Stimulated activated CD8-positive, alpha-beta memory T cell treated with anti-CD3 and anti-CD28 coated beads, Interleukin-15, amount 100 ng/mL, for 4 hours (primary cell): Measurements from ENCODE around the gene PIK3CG.
"Not testable (repeated sequence)": the region's sequence is repeated elsewhere in the genome, so short reads cannot be mapped to it uniquely, and the experiment has no call there.

Experiments
- DNase-seq, 2 donors: peaks; one replicate each; pipeline ENCODE4 v3.0.0-alpha.2; 2020; ENCODE audit warnings: low read depth in 2 of 2

Gene PIK3CG

DNA sequence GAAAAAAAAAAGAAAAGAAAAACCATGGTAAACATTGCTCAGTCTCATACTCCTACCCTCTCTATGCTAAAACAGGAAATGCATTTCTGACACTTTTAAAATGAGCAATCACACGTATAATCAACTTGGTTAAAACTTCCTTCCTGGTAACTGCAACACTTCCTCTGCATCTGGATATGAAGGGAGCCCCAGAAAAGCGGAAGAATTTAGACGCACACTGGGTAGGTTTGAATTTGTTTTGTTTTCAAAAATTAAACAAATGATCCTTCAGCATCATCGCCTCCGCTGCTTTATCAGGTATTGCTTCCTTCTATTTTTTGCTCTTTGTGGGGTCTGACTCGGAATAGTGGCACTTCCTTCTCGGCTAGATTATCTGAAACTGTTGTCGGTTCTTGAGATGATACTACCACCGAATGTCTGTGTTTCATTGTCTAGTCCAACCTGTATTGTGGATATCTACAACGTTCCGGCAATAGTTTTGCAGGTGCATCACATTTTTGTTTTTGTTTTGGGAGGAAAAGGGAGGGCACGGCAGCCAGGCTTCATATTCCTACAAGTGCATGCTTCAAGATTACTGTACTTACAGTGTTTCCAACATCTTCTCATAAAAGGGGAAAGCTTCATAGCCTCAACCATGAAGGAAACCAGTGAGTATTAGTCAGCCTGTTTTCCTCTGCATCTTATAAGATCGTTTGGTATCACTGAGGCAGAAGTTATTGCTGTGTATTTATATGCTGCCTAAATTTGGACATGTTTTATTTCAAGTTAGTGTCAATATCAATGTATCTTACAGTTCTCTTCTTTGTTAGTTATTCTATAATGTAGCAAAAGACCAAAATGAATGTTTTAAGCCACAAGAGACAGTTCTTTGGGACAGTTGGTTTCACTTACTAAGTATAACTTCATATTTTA lies at the start of gene PIK3CG:
PIK3CG (plus strand) TSS at position 153 of the 912 bp plus-strand sequence. CDS start 2,280 bp downstream, outside the sequence.
- DNase-seq = no peak

GRCh38 chr7:106817098-106817497 lies 48.0 kb upstream of the PIK3CG start:
- no peak for DNase-seq

DNA sequence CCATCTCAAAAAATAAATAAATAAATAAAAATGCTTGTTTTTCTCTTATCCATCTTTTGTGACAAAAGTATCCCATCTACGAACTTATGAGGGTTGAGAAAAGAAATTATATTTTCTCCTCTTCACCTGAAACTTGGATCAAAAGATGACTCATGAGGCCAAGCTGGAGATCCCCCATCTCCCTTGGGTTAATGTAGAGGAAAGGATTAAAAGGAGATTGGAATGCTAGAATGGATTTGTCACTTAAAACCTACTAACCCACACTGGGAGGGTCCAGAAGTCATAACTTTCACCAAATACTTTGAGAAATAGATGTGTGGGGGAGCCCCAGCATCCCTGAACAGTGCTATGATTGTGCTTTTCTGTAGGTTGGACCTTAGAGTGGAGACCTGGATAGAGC lies 46.3 kb upstream of the PIK3CG start:
- DNase-seq = no peak

- DNase-seq = no peak
Measured at GRCh38 chr7:106819546-106819945, 45.5 kb upstream of the PIK3CG start.

DNA sequence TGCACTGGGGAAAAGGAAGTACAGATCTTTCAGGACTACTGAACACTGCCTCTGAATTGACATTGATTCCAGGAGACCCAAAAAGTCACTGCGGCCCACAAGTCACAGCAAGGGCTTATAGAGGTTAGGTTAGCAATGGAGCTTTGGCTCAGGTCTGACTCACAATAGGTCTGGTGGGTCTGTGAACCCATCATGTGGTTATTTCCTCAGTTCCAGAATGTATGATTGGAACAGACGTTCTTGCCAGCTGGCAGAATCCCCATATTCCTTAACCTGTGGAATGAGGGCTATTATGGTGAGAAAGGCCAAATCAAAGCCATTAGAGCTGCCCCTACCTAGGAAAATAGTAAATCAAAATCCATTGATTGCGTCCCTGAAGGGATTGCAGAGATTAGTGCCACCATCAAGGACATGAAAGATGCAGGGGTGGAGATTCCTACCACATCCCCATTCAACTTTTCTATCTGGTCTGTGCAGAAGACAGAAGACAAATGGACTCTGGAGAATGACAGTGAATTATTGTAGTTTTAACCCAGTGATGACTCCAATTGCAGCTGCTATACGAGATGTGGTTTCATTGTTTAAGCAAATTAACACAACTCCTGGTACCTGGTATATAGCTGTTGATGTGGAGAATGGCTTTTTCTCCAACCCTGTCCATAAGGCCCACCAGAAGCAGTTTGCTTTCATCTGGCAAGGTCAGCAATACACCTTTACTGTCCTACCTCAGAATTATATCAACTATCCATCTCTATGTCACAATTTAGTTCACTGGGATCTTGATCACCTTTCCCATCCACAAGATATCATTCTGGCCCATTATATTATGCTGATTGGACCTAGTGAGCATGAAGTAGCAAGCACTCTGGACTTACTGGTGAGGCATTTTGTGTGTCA lies 44.5 kb upstream of the PIK3CG start:
- DNase-seq = no peak

GRCh38 chr7:106823631-106824030 lies 41.5 kb upstream of the PIK3CG start:
- no peak for DNase-seq

GRCh38 chr7:106824458-106824857 lies 40.6 kb upstream of the PIK3CG start:
- no peak for DNase-seq

GRCh38 chr7:106827626-106828025 lies 37.5 kb upstream of the PIK3CG start:
- DNase-seq = no peak

DNA sequence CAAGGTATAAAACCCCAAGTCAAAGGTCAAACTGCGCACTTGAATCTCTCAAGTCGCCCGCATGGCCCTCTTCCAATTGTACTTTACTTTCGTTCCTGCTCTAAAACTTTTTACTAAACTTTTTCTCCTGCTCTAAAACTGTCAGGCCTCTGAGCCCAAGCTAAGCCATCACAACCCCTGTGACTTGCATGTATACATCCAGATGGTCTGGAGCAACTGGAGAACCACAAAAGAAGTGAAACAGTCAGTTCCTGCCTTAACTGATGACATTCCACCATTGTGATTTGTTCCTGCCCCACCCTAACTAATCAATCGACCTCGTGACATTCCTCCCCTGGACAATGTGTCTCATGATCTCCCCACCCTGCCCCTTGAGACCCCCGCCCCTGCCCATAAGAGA lies 35.6 kb upstream of the PIK3CG start:
- no peak for DNase-seq

DNA sequence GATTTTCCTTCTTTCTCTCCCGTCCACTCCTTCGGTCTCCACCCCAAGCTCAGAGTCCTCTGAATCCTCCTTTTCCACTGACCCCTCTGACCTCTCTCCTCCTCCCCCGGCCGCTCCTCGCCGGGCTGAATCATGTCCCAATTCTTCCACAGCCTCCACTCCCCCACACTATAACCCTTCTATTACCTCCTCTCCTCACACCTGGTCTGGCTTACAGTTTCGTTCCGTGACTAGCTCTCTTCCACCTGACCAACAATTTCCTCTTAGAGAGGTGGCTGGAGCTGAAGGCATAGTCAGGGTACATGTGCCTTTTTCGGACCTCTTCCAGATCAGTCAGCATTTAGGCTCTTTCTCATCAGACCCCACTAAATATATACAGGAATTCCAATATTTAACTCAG lies 34.2 kb upstream of the PIK3CG start:
- not testable (repeated sequence) for DNase-seq

DNA sequence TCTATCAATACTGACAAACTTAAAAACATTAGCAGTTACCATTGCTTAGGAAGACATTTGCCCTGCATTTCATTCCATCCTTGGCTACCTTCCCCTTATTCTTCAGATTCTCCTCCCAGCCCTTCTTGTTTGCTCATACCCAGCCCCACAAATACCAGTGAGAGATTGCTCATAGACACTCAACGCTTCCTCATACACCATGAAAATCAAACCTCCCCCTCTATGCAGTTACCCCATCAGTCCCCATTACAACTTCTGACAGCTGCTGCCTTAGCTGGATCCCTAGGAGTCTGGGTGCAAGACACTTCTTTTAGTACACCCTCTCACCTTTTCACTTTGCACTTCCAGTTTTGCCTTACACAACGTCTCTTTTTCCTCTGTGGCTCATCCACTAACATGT lies 28.3 kb upstream of the PIK3CG start:
- DNase-seq = no peak

GRCh38 chr7:106839511-106839910 lies 25.6 kb upstream of the PIK3CG start:
- DNase-seq = no peak

DNA sequence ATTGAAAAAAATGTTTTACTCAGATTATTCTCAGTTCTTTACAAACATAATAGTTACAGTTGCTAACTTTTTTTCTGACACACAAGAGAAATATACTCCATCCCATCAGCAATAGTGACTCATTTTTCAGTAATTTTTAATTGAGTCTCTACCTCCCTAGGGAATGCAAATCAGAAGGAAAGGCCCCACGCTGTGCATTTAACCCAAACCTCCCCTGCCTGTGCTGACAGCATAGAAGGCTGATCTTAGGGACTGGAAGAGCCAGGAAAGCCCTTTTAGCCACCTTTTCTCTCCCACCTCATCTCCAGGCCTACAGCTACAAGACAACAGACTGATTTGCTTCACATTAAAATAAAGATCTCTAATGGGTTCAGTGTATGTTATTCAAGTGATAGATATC lies 24.7 kb upstream of the PIK3CG start:
- DNase-seq = no peak

- no peak for DNase-seq
Measured at GRCh38 chr7:106841896-106842390, 23.1 kb upstream of the PIK3CG start.

- no peak for DNase-seq
Measured at GRCh38 chr7:106844279-106844997, 20.6 kb upstream of the PIK3CG start.

DNA sequence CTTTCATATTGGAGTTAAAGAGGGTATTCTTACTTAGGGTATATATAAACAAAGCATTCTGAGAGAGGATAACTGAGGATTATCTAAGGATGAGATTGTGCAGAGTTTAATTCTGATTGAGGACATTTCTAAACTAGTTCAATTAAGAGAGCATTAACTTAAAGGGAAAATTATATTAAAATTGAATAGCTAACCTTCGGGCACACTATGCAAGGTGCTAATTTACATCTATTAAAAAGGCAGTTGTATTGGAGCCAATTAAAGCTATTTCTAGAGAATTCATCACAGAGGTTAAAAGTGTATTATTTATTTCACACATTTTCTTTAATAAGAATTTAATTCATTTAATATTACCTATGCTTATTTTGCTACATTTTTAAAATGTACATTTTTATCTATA lies 17.0 kb upstream of the PIK3CG start:
- no peak for DNase-seq

DNA sequence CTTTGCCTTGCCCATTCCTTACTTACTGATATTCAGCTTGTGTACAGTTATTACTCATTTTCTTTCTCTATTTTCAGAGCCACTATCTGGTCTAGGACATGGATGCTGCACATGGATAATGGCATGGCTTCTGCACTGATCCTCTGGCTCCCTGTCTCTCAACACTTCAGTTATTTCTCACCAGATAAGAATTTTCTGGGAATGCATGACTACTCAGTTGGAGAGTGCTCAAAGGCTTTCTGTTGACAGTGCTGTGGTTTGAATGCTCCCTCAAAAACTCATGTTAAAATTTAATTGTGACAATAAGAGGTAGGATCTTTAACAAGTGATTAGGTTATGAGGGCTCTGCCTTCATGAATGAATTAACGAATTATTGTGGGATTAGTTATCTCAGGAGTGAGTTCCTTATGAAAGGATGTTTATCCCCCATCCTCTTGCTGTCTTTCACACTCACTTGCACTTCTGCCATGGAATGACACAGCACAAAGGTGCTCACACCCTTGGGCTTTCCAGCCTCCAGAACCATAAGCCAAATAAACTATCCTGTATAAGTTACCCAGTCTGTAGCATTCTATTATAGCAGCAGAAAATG lies 16.1 kb upstream of the PIK3CG start:
- DNase-seq = no peak

GRCh38 chr7:106851632-106852031 lies 13.4 kb upstream of the PIK3CG start:
- DNase-seq = not testable (repeated sequence)

DNA sequence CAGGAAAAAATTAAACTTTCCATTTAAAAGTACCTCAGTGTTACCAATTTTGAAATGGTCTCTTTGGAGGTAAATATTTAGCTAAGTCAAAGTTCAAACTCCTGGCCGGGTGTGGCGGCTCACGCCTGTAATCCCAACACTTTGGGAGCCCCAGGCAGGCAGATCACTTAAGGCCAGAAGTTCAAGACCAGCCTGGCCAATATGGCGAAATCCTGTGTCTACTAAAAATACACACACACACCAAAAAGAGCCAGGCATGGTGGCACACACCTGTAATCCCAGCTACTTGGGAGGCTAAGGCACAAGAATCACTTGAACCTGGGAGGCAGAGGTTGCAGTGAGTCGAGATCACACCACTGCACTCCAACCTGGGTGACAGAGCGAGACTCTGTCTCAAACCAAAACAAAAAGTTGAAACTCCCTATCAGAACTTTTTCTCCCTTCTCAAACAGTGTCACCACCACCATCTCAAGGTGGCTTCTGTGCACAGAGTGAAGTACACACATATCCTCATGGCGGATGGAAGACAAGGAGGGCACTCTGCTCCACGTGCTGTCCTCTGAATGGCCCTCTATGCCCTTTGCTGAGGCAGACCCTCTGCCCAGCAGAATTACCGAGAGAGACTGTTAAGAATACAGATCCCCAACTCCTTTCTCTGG lies 11.7 kb upstream of the PIK3CG start:
- no peak for DNase-seq

DNA sequence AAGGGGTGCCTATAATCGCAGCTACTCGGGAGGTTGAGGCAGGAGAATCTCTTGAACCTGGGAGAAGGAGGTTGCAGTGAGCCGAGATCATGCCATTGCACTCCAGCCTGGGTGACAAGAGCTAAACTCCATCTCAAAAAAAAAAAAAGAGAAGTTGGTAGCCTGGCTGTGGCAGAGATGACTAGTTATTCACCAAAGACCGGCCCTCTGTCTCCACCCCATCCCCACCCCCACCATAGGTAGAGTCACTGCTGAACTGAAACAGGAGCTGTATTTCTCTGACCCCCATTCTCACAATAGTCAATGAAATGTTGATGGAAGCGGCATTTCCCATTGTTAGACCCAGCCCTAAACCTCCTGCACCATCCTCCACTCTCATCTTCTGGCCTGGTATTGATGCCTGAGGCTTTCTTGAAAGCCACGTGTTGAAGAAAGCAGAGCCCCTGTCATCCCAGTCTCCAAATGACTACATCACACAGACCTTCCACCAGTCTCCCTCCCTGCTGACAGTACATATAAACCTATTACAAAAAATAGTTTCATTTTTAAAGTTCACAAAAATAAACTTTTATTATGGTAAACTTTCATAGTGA lies 9.4 kb upstream of the PIK3CG start:
- DNase-seq = no peak
